ENCODE data around the gene COMMD9.

Gene COMMD9

GRCh38 chr11:36257351-36257750 is 31.9 kb downstream of the COMMD9 start:
- no peak for DNase-seq (ENCODE audit: low read depth)

- DNase-seq (ENCODE audit: low read depth), result no peak
These were observed 34.5 kb downstream of the COMMD9 start for GRCh38 chr11:36254713-36255112.

GRCh38 chr11:36253238-36253637 is 36.0 kb downstream of the COMMD9 start:
- DNase-seq (ENCODE audit: low read depth), result no peak

- no peak for DNase-seq (ENCODE audit: low read depth)
These were observed 37.4 kb downstream of the COMMD9 start for GRCh38 chr11:36251823-36252222.

- no peak for DNase-seq (ENCODE audit: low read depth)
These were observed 40.0 kb downstream of the COMMD9 start for GRCh38 chr11:36249246-36249645.

DNA sequence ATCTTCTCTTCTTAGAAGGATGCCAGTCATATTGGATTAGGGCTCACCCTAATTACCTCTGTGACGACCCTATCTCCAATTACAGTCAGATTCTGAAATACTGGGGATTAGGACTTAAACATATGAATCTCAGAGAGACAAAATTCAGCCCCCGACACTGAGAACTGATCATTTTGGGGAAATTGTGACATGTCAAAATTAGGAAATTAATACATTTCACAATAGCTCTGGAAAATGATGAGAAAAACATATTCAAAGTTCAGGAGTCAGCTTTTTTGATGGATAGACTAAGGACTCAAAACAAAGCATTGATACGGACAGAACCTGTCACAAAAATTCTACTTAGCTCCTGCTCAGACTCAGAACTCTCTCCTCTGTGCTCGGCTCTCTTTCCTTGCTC is 40.8 kb downstream of the COMMD9 start:
- DNase-seq (ENCODE audit: low read depth), result no peak

- no peak for DNase-seq (ENCODE audit: low read depth)
These were observed 41.7 kb downstream of the COMMD9 start for GRCh38 chr11:36247493-36247892.

- no peak for DNase-seq (ENCODE audit: low read depth)
These were observed 45.6 kb downstream of the COMMD9 start for GRCh38 chr11:36243641-36244040.

- DNase-seq (ENCODE audit: low read depth), result no peak
These were observed 47.7 kb downstream of the COMMD9 start for GRCh38 chr11:36241497-36241896.

GRCh38 chr11:36240801-36241200 is 48.4 kb downstream of the COMMD9 start:
- no peak for DNase-seq (ENCODE audit: low read depth)

GRCh38 chr11:36240173-36240572 is 49.1 kb downstream of the COMMD9 start:
- no peak for DNase-seq (ENCODE audit: low read depth)

DNA sequence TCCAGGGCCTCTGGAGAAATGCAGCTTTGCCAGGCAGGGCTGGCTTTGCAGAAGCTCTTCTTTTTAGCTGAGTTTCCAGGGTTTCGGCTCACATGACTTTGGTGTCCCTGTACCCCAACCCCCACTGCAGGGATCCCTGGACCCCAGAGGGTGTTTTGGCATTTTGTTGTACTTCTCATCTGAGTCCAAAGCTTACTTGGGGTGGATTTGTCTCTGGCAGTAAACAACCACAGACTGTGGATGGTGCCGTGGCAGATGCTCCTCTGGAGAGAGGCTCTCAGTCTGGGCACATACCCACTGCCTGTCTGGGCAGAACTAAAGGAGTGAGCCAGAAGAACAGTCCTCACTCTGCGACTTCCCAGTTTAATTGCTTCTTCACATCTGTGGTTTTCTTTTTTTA is 49.6 kb downstream of the COMMD9 start:
- no peak for DNase-seq (ENCODE audit: low read depth)

DNA sequence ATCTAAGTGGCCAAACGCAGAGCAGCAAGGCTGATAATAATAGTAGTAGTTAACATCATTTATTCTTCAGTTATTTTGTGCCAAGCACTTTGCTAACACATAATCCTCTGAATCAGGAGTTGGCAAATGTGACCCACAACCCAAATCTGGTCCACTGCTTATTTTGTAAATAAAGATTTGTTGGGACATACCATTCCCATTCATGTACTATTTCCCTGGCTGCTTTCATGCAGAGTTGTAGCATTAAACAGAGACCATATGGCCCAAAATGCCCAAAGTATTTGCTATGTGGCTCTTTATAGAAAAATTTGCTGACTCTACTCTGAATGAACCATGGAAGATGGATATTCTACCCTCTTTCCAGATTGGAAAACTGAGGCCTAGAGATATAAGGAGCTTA is 50.3 kb downstream of the COMMD9 start:
- DNase-seq (ENCODE audit: low read depth), result no peak

- no peak for DNase-seq (ENCODE audit: low read depth)
These were observed 51.1 kb downstream of the COMMD9 start for GRCh38 chr11:36238036-36238631.

DNA sequence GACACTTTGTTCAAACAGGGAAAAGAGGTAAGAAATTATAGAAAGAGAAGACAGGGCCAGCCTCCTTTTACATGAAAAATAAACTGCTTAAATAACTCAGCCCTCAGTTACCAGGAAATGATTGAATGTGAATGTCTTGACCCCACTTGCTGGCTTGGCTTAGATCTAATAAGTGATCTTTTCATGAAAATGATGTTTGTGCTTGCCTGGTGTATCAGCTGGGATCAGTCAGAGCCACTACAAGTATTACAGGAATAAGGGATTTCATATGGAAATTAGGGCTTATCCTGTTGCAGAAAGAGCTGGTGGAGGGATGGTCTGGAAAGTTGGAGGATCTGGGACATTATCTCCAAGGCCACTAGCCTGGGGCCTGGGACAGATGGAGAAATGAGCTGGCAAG is 51.8 kb downstream of the COMMD9 start:
- DNase-seq (ENCODE audit: low read depth), result no peak

GRCh38 chr11:36235750-36236149 is 53.5 kb downstream of the COMMD9 start:
- DNase-seq (ENCODE audit: low read depth), result no peak

DNA sequence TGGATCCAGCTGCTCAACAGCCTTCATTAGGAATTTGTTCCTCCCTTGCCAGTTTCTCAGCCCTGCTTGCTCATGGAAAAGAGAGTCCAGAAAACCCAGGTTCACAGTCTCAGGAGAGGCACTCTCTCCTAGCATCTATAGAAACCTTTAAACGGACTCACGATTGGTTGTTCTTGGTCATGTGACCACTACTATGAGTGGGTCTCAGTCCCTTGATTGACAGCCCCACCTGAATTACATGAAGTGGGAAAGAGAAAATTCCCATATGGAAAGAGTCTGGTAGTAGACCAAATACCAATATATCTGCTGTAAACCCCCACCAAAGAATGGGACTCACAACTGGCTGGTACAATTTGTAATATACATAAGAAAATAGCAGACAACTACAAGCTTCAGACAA is 54.4 kb downstream of the COMMD9 start:
- DNase-seq (ENCODE audit: low read depth), result no peak

- no peak for DNase-seq (ENCODE audit: low read depth)
These were observed 56.0 kb downstream of the COMMD9 start for GRCh38 chr11:36233204-36233603.

- no peak for DNase-seq (ENCODE audit: low read depth)
These were observed 58.2 kb downstream of the COMMD9 start for GRCh38 chr11:36230779-36231699.

DNA sequence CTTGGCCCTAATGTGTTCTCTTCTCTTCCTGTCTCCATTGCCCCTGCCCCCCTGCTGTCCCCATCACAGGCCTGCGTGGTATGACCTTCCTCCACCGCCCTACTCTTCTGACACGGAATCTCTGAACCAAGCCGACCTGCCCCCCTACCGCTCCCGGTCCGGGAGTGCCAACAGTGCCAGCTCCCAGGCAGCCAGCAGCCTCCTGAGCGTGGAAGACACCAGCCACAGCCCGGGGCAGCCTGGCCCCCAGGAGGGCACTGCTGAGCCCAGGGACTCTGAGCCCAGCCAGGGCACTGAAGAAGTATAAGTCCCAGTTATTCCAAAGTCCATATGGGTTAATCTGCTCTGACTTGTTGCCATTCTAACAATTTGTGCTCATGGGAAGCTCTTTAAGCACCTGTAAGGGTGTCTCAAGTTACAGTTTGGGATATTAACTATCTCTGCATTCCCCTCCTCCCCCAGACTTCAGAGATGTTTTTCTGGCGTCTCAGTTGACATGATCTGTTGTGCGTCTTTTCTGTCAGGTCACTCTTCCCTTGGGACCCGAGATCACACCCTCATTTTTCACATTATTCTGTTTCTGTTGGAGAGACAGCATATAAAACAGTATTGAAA is 60.0 kb downstream of the COMMD9 start:
- DNase-seq (ENCODE audit: low read depth), result no peak

DNA sequence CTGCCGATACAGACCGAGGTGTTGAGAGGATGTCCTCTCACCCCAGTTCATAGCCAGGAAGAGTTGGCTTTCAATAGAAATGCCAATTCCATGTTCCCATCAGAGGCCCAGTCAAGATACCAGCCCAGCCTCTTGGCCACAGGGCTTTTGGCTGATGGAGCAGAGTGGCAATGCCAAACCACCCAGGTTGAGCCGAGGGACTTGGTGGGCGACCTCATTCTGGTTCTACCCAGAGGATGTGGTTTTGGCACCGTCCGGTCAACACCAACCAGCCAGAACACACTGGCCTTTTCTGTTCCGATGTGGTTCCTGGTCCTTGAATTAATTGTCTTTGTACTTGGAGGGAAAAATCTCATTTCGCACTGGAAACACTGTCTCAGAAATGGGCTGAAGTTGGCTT is 60.5 kb downstream of the COMMD9 start:
- no peak for DNase-seq (ENCODE audit: low read depth)

DNA sequence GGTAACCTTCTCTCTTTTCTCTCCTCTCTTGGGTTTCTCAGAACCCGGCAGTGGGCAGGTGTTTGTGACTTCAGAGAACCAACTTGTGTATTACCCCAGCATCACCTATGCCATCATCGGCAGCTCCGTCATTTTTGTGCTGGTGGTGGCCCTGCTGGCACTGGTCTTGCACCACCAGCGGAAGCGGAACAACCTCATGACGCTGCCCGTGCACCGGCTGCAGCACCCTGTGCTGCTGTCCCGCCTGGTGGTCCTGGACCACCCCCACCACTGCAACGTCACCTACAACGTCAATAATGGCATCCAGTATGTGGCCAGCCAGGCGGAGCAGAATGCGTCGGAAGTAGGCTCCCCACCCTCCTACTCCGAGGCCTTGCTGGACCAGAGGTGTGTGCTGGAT is 62.2 kb downstream of the COMMD9 start:
- no peak for DNase-seq (ENCODE audit: low read depth)

- no peak for DNase-seq (ENCODE audit: low read depth)
These were observed 64.9 kb downstream of the COMMD9 start for GRCh38 chr11:36224209-36224882.

All from stimulated activated CD8-positive, alpha-beta memory T cell treated with anti-CD3 and anti-CD28 coated beads, Interleukin-12 subunit alpha, Interleukin-12 subunit beta, amount 100 ng/mL, for 4 hours (primary cell).